ENCODE measurements around the gene SH3BGRL.

SH3BGRL gene

DNA sequence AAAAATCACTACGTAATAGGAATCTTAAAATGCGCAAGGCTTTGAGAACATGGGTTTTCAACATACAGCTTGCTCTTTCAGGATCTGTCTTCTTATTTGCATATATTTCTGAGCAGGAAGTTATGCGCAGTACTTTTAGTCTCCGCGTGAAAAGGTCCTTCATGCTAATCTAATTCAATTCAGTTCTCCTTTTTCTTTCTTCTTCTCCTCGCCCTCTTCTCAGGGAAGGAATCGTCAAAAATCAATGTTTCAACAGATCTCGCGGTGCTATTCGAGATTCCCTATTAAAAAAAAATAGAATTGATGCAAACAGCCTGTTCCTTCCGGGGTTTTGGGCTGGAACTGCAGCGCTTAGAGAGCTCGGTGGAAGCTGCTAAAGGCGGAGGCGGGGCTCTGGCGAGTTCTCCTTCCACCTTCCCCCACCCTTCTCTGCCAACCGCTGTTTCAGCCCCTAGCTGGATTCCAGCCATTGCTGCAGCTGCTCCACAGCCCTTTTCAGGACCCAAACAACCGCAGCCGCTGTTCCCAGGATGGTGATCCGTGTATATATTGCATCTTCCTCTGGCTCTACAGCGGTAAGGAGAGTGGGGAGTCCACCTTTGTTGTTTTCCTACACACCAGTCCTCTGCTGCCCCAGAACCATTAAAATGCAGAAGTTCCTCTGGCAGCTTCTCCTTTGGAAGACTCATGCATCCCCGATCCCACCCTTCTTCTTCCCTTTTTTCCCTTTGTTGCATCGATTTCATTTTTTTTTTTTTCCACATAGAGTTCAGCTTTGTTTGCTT, at the start of gene SH3BGRL, which contains the start of gene HMGN5:
Gene SH3BGRL (plus strand): TSS at position 432 of the 785 bp plus-strand sequence. CDS start 99 bp downstream, at position 531.
Gene HMGN5 (minus strand): TSS at position 243 of the 785 bp plus-strand sequence. CDS start 80,364 bp downstream, outside the sequence.
- DNase-seq = peak; percentile 93

DNA sequence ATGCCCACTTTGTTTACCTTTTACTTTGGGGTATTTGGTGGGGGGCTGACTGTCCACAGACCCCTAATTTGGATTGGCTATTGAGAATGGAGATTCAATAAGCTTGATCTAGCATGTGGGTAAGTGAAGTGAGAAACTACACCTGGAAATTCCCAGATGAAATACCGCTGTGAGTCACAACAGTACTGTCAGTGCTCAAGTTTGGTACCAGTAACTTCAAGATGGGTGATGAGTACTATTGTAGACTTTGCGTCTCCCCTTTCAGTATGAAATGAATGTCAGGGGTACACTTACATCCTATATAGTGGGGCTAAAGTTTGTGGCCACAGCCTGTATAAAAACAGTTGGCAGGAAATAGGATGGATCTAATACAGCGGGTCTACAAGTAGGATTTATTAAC, 33.5 kb upstream of the SH3BGRL start:
- no peak for DNase-seq

DNA sequence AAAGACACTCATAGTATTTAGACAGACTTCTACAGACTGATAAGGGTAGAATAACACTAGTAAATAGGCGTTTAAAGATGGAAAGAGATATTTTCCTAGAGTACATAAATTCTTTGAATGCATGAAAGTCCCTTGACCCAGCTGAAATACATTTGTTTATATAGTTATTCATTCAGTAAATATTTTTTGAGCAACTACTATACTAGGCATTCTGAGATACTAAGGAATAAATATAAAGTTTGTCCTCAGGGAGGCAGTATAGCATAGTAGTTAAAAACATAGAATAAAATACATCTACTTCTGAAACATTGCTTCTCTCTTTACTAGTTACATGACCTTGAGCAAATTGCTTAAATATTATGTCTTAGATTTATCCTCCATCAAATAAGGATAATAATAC, 27.6 kb upstream of the SH3BGRL start:
- DNase-seq = peak; percentile 59

DNA sequence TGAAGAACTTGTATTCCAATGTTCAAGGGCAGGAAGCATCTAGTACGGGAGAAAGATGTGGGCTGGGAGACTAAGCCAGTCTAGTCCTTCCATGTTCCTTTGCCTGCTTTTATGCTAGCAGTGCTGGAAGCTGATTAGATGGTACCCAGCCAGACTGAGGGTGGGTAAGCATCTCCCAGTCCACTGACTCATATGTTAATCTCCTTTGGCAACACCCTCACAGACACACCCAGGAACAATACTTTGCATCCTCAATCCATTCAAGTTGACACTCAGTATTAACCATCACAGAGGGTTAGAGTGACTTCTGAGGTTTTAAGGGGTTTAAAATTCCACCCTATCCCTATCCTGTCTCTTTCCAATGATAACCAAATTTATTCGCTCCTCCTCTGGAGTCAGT, 6.6 kb upstream of the SH3BGRL start:
- DNase-seq = no peak

DNA sequence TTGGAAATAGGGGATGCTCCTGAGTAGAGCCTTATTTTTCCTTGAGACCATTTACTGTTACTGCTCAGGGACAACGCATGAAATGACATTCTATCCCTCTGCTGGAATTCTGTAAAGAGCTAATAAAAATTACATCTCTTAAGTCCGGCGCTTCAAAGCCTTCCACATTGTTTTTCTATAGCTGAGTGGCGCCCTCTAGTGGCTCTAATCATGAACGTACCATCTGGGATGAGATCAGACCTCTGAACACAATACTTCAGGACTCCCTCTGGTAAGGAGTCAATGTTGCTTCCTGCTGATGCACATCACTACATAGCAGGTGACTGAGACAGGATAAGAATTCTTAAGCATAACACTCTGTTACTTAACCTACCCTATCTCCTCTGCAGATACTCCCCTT, 6.2 kb upstream of the SH3BGRL start:
- peak; percentile 77 for DNase-seq

DNA sequence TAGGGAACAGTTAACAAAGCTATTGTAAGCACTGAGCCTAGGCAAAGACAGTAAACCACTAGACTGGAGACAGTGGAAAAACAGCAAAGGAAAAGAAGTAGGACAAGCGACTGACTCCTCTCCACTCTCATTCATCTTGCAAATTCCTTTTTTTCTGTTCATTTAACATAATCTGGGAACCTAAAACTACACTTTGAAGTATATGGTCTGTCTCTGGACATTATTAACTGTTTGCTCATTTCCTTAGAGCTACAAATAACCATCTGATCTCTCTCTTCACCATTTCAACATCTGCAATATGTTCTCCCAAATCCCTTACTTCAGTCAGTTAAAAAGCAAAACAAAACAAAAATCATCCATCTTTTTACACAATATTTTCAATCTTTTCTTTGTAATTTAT, 831 bp upstream of the SH3BGRL start:
- no peak for DNase-seq

DNA sequence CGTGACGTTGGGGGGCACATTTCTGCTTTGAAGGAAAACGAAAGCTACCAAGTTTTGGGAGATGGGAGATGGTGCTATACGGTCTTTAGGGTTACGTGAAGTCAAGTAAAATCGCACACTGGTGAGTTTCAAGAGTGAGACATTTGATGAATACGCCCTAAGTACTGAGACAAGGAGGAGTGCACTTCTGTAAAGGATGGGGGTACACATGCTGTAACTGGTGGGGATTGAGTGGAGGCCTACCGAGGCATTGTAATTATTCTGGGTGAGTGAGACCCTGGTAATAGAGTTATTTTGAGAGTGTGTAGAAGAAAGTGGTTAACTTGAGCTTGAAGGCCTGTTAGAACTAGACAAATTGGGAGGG, 536 bp downstream of the SH3BGRL start:
- peak; percentile 37 for DNase-seq

DNA sequence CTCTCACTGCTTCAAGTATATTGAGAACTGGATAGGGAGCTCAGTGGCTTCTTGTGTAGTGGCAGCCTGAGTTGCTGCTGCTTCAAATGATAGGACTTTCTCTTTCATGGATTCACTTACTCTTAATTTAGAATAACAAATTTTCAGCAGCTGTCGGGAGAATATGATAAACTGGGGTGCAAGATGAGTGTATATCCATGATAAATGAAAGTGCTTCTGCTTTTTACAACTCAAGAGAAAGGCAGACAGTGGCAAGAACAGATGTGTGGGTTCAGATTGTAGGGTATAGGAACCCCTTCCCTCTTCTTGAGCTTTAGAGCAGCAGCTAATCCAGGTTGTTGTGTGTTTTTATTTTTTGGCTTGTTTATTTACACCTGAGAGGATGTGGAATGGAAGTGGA, 1.0 kb downstream of the SH3BGRL start:
- peak; percentile 59 for DNase-seq

DNA sequence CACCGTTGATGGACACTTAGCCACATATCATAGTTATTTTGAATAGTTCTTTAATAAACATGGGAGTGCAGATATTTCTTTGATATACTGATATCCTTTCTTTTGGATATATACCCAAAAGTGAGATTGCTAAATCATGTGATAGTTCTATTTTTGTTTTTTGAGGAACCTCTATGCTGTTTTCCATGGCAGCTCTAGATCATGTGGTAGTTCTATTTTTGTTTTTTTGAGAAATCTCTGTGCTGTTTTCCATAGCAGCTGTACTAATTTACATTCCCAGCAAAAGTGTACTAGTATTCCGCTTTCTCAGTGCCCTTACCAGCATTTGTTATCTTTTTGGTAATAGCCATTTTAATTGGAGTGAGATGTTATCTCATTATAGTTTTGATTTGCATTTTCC, 3.6 kb downstream of the SH3BGRL start:
- no peak for DNase-seq

DNA sequence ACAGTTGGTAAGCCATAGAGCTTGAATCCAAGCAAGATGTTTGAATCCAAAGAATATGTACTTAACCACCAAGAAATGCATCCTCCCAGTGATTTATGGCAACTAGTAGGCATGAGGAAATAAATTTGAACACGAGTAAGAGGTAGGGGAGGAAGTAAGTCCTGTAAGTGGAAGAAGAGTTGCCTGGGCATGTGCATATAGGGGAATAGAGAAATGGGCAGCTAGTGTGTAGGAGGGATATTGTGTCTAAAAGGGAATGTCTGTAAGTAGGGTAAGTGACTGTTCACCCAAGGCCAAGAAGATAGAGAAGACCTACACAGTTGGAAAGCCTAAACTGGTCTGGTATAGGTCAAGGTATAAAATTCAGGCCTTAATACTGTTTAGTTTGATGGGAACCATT, 4.6 kb downstream of the SH3BGRL start:
- no peak for DNase-seq

DNA sequence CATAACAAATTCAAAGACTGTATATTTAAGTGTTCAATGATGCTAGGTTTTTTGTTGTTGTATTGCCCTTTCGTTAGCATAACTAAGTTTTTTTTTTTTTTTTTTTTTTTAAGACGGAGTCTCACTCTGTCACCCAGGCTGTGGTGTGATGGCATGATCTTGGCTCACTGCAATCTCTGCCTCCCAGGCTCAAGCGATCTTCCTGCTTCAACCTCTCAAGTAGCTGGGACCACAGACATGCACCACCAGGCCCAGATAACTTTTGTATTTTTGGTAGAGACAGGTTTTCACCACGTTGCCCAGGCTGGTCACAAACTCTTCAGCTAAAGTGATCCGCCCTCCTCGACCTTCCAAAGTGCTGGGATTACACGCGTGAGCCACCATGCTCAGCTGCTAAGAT, 7.0 kb downstream of the SH3BGRL start:
- peak; percentile 34 for DNase-seq

DNA sequence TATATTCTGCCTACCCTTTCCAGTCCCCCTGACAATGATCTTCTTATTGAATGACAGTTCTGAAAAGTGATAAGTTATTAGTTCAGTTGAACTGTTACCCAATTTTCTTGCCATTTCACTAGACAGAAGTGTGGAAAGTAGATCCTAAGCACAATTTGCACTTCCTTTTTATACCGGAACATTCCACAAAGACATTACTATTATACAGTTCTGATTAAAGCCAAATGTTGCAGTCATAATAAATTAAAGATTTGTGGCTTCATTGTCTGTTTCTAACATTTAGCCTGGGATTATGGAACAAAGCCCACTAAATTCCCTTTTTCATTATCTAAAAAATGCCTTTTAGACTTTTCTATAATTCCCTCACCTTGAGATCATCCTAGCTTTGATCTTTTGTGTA, 13.8 kb downstream of the SH3BGRL start:
- no peak for DNase-seq

DNA sequence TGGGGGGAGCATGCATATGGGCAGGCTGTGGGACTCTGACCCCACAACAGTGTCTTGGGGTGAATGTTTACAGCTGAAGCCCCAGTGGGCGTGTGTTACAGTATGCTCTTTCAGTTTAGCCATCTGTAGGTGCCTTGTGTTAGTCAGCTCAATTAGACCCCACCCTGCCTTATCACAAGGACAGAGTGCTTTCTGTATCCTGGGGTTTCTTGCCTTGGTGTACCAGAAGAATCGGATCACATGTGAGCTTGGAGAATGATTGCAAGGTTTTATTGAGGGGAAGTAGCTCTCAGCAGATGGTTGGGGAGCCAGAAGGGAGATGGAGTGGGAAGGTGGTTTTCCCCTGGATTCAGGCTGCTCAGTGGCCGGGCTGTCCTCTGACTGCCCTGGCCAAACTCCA, 27.3 kb downstream of the SH3BGRL start:
- peak; percentile 88 for DNase-seq

DNA sequence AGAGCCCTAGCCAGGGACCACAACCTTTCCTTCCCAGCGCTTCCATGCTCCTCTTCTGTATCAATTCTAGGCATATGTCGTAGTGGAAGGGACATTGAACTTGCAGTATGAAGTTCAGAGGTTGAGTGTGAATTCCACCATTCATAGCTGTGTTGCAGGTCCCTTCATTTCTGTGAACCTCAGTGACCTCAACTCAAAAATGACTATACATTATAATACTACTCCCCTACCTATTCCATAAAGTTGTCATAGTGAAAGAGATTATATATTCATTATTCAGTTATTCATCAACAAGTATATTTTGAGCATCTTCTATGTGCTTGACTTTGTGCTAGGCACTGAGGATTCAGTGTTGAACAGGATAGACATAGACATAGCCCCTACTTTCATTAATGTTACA, 28.0 kb downstream of the SH3BGRL start:
- DNase-seq = no peak

DNA sequence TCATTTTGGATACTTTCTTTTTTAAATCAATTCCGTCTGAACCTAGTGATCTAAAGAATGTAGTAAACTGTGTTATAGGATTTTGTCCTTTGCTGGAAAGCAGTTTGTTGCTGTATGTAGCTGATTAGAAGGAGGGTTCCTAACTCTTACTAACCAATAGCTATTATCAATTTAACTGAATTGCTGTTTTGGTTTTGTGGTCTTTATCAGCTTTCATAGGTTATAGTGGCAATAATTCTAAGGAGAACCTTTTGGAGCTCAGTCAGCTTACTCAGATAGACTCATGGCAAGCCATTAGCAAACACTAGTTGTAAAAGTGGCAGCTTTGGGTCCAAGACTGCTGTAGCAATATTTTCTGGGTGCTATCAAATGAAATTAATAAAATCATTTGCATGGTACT, 29.6 kb downstream of the SH3BGRL start:
- peak; percentile 62 for DNase-seq

DNA sequence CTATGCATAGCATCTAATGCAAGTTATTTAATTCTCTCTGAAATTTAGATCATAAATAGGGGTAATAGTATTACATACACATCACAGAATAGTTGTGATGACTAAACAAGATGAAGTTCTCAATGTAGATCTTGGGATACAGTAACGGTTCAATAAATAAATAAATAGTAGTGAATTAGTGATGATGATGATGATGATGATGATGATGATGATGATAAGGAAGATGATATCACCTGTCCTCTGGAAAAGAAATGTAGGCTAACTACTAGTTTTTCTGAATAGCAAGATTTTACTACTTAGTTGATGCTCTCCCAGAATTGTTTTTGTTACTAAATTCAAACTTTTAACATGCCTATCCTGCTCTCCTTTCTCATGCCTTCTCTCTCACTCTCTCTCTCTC, 30.3 kb downstream of the SH3BGRL start:
- DNase-seq = no peak

DNA sequence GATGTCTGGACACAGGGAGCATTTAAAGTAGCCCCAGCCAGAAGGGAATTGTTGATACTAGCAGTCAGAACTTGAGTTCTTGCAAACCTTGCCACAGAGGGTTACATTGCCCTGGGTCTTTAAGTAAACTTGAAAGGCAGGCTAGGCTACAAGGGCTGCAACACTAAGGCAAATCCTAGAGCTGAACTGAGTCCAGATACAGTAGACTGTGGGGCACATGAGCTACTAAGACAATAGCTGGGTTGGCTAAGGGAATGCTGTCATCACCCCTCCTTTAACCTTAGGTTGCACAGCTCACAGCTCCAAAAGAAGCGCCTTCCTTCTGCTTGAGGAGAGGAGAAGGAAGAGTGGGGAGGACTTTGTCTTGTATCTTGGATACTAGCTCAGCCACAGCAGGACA, 35.6 kb downstream of the SH3BGRL start:
- no peak for DNase-seq

DNA sequence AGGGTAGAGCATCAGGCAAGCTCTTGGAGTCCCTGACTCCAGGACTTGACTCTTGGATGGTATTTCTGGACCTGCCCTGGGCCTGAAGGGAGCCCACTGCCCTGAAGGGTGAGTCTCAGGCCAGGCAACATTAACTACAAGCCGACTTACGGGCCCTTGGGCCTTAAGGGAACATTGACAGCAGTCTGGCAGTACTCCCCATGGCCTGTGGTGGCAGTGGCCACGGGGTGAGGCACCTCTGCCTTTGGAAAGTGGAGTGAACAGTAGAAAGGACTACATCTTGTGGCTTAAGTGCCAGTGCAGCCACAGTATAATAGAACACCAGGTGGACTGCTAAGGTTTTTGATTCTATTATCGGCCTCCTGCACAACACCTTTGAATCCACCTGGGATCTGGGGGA, 36.3 kb downstream of the SH3BGRL start:
- DNase-seq = no peak

DNA sequence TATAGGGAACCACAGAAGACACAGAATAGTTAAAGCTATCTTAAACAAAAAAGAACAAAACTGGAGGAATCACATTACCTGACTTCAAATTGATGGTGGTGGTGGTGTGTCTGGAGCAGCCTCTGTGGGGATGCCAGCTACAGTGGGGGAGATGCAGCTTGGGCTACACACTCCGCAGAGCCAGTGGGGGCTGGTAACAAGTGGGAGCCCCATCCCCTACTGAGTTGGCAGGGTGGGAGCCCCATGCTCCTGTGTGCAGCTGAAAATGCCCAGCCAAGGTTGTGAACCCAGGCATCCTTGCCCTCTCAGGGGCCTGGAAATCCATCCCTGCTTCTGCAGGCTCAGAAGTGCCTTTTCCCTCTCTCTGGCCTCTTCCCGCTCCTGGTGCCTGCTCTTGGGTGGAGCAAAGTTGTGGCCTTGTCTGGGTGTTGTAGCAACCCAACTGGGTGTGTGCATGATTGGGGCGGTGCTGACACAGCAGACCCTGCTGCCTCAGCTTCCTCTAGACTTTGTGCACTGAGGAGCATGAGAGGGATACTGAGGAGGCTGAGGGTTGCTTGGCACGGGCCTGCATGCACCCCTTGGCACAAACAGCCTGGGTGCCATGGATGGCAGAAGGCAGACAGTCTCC, 38.9 kb downstream of the SH3BGRL start:
- DNase-seq = no peak

DNA sequence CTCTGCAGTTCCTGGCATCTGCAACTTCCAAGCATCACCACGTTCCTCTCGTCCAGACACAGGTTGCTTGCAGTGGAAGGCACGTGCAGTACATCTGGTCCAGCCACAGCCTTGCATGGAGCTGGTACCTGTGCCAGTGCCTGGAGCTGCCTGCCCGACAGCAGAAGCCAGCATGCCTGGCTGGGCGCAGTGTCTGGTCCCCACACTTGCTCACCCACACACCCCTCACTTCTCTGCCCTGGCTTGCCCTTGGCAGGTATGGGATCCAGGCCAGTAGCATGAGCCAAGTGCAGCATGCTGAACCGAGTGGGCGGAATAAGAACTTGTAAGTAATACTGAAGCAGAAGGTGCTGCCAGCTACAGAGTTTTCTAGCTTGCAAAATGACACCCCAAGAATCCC, 39.9 kb downstream of the SH3BGRL start:
- no peak for DNase-seq

DNA sequence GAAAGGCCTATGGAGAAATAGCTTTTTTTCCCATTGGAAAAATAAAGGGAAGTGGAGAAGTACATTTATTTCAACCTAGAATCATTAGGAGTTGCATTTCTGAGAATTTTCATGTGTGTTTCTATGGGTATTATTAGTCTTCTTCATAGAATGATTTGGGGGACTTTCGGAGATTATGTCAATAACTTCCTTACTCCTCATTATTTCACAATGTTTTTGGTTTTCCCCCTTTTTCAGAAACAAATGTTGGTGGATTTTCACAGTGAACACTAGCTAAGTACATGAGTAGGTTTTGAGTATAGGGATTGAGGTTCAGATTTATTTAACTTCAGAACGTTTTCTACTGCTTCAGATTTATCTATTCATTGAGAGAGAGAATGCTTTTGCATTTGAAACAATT, 54.0 kb downstream of the SH3BGRL start:
- no peak for DNase-seq

DNA sequence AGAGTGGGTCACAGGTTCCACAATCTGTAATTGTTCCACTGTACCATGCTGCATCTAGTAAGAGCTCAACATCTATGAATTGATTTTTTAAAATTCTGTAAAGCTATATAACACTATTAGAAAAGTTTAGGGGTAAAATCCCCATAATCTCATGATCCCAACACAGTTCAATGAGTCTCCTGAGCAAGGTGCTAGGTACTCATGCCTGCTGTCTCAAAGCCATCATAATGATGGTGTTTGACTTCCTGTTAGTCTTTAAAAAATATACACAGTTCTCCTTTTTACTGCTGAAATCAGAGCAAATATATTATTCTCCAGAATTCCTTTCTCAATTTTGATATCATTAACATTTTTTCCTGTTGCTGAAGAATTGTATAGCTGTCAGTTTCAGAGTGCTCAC, 55.9 kb downstream of the SH3BGRL start:
- DNase-seq = no peak

DNA sequence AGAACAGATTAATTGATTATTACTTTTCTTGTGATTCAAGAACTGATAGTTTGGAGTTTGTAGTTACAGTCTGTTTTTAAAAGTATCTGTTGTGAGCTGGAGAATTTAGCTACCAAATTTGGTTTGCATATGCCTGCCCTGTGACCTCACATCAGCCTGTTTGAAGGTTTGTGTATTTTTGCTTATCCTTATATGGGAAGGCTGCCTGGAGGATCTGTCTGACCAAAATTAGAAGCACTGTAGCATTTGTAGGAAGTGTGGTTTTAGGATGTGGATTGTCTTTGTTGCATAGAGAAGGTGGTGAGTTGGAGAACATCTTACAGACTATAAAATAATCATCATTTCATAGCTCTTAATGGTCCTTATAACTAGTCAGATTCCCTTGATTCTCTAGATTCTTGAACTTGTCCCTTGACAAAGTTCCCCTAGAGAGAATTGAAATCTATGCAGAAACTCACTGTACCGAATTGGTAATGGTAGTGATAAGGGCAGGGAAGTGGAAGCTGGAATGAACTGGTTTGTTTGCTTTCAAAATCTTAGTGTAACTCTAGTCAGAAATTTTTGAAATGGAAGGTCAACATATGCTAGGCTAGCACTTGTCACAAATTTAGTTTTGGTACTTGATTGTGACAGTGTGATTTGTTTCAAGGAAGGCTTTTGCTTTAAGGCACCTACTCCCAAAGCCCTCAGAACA, 57.3 kb downstream of the SH3BGRL start:
- no peak for DNase-seq
